Right lung (tissue), 5 donors: ENCODE data around the gene TIE1. TPM values are rescaled to one million over a fixed set of nuclear protein-coding genes. Genes with fewer than 3 reads are reported as not detected.

Experiments
- DNase-seq, 2 donors: peaks; one replicate each; pipeline ENCODE4 v3.0.0-alpha.2; 2013
- polyA plus RNA-seq, 5 donors: library from polyadenylated mRNA; unstranded; fragments of 120-200 nt; gene quantifications; one replicate each; pipeline versions ENCODE4 v1.2.1 to v1.2.3, GENCODE V29; 2013; ENCODE audit warnings: inconsistent platforms in 1 of 5, low replicate concordance in 1 of 5; ENCODE audit not compliant: insufficient read length in 5 of 5, insufficient read depth in 1 of 5

The TIE1 gene
- polyA plus RNA-seq, 5 donors = 74.8 to 99.7 (median 89.7) TPM

DNA sequence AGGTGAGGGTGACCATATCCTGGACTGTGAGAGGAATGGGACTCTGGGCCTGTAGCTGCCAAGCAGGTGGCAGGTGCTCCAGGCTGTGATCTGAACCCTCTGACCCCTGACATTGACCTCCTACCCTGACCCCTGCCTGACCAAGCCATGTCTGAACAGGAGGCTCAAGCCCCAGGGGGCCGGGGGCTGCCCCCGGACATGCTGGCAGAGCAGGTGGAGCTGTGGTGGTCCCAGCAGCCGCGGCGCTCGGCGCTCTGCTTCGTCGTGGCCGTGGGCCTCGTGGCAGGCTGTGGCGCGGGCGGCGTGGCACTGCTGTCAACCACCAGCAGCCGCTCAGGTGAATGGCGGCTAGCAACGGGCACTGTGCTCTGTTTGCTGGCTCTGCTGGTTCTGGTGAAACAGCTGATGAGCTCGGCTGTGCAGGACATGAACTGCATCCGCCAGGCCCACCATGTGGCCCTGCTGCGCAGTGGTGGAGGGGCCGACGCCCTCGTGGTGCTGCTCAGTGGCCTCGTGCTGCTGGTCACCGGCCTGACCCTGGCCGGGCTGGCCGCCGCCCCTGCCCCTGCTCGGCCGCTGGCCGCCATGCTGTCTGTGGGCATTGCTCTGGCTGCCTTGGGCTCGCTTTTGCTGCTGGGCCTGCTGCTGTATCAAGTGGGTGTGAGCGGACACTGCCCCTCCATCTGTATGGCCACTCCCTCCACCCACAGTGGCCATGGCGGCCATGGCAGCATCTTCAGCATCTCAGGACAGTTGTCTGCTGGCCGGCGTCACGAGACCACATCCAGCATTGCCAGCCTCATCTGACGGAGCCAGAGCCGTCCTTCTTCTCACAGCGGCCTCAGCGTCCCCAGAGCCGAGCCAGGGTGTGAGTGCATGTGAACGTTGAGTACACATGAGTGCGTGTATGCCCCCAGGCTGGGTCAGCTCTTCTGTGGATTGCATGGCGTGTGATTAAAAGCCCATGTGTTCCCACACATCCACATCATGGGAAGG is 27.9 kb upstream of the TIE1 start:
- no peak for DNase-seq

DNA sequence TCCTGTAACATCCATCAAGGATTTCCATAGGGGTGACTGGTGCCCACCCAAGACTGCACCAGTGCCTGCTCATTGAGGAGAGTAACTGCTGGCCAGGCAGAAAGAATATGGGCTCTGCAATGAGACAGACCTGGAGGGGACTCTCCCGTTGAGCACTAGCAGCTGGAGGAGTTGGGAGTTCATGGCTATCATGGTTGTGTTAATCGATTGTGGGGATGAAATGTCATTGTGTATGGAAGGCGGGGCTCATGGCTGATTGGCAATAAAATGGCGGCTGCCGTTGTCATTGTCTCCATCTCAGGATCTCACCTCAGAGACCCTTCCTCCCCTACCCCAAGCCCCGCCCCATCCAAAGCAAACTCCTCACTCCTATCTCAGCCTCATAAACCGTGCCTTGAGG is 27.1 kb upstream of the TIE1 start:
- no peak for DNase-seq

DNA sequence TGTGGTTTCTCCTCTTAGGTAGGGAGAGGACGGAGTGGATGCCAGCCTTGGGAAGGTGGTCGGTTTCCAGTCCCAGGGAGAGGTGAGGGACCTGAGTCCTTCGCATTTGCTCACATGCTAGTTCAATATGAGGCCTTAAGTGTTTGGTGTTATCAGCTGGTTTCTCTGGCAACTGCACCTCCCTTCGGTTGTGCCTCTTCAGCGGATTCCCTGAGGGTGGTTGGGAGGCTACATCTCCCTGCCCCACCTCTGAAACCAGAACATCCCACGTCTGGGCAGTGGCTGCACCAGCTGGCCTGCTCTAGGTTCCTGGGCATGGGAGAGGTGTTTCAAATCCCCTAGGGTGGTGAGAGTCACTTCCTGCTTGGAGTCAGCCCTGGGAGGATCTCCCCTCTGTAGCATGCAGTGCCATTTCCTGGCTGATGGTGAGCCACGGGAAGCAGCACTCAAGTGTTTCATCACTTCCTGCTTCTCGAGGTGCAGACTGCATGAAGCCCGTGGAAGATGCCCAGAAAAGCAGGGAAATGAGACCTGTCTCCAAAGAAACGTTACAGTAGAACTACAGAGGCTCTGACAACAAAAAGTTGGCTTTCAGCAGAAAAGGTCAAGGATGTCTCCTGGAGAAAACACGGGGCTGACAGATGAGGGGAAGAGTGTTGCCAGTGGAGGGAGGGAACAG is 26.5 kb upstream of the TIE1 start:
- peak in 1 of 2 donors; percentile 17 for DNase-seq

DNA sequence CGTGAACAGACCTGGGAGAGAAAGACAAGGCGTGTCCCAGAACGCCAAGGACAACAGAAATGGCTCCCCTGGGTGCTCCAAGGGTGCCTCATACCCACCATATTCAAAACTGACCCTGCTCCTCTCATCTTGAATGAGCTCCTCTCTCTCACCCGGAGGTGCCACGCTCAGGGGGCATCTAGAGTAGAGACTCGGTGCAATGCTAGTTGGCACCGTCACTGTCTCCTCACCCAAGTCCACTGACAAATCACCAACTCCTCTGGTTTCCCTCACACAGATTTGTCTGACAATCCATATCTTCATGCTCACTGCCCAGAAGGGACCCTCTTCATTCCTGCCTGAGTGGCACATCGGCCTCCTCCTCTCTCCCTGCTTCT is 26.0 kb upstream of the TIE1 start:
- no peak for DNase-seq

DNA sequence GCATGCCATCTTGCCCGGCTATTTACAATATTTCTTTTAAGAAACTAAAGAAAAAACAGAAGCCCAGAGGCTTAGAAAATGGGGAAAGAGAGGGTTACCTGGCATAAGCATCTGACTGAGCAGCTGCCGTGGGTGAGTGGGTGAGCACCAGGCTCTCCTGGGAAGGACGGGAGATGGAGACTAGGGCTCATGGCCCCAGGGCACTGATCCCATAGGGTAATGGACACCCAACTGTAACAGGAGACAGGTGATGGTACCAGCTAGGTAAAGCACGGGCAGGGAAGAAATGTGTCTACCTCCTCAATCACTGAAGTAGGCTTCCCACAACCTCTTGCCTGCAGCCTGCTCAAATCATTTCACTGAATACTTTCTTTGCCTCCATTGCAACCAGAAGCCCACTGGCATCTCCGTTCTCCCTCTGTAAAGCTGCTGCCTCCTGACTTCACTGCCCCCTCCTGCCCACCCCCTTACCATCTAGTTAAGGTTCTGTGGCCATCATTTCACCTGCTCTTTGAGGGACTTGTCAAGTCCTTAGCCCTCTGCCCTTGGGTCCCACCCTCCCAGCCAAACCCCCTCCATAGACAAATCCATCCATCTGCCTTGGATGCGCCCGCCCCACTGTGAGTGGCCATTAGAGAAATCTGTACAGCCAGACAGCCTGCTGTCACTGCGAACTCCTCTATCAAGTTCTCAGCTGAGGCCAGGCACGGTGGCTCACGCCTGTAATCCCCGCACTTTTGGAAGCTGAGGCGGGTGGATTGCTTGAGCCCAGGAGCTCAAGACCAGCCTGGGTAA is 24.8 kb upstream of the TIE1 start:
- DNase-seq = no peak

DNA sequence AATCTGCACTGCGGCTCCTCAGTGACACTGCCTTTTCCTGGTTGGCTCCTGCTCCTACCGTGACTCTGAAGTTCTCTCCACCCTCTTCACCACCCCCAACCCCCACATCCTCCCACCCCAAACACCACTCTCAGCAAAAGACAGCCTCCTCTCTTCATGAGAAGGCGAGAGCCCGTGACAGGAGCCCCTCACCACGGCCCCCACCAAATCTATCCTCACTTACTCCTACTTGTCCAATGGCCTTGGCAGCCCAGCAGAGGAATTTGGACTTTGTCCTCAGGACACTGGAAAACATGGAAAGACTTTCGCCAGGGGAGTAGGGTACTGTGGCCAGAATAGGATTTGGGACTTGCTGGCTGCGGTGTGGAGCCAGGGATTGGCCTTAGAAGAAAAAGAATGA is 24.1 kb upstream of the TIE1 start:
- DNase-seq = no peak

DNA sequence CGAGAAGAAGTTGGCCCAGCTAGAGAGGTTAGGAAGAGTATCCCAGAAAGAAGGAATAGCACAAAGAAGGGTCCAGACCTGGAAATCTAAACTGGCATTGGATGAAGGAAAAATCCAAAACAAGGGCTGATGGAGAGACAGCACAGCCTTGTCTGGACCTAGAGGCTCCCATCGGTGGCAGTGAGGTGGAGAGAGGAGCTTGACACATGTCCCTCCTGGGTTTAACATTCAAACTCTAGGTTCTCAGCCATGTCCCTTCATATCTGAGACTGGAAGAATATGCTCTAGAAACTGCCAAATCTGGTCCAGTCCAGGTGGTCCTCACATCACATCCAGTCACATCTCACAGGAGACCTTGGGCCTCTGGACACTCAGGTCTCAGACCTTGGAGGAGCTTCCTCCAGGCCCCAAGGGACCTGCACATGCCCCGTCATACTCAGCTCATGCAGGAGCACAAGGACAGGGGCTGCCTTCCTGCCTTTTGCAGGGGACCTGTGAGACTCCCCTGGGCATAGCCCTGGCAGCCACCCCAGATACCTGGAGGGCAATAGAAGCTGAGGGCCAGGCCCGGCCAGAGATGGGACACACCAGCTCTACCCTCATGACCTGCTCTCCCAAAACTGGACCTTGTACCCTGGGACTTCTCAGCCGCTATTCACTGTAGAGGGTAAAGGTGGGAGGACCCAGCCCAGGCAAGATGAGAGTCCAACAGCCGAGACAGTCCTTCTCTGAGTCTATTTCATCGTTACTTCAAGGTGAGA is 23.5 kb upstream of the TIE1 start:
- no peak for DNase-seq

DNA sequence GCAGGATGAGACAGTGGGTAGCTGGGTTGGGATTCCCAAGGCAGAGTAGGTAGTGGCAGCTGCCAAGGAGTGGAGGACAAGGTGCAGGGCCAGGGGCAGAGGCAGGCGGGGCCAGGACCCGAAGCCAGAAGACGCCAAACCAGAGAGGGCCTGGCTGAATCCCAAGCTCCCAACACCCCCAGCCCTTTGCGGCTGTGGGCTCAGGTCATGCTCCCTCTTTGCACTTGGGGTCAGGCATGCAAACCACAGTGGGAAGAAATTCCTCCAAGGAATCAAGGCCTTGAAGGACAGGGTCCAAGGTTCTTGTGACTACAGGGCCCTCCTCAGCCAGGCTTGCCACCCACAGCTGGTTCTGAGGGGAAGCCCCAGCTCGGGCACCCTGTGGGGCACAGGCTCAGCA is 21.6 kb upstream of the TIE1 start:
- no peak for DNase-seq

DNA sequence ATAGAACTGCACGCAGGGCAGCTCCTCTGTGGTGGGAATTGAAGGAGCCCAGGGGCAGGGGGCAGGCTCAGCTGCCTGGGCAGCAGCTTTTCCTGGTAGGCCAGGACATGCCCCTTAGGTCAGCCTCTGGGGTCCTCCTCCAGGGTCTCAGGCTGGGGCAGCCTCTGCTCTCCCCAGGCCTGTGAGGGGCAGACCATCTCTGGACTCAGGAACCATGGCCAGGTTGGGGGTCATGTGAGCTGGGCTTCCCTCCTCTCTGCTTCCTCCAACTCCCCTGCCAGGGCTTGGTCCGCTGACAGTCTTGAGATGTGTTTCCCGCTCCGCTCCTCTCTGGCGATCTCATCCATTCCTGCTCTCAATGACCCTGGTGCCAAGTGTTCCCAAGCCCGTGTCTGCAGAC is 21.1 kb upstream of the TIE1 start:
- no peak for DNase-seq

DNA sequence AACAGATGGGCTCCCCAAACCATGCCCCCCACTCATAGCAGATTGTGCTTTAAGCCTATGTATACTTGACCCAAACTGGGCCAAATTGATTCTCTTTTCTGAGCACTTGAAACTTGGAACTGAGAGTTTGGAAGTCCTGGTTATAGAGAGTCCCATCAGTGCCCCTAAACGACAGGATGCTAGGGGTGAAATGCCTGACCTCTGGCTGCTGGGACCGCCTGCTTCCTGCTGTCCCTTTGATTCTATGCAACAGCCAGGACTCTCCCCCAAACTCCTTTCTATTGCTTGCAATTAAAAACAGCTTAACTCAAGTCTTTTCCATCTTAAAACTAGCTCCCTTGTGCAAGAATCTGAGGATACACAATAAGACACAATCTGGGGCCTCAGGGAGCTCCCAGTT is 20.1 kb upstream of the TIE1 start:
- DNase-seq = no peak

DNA sequence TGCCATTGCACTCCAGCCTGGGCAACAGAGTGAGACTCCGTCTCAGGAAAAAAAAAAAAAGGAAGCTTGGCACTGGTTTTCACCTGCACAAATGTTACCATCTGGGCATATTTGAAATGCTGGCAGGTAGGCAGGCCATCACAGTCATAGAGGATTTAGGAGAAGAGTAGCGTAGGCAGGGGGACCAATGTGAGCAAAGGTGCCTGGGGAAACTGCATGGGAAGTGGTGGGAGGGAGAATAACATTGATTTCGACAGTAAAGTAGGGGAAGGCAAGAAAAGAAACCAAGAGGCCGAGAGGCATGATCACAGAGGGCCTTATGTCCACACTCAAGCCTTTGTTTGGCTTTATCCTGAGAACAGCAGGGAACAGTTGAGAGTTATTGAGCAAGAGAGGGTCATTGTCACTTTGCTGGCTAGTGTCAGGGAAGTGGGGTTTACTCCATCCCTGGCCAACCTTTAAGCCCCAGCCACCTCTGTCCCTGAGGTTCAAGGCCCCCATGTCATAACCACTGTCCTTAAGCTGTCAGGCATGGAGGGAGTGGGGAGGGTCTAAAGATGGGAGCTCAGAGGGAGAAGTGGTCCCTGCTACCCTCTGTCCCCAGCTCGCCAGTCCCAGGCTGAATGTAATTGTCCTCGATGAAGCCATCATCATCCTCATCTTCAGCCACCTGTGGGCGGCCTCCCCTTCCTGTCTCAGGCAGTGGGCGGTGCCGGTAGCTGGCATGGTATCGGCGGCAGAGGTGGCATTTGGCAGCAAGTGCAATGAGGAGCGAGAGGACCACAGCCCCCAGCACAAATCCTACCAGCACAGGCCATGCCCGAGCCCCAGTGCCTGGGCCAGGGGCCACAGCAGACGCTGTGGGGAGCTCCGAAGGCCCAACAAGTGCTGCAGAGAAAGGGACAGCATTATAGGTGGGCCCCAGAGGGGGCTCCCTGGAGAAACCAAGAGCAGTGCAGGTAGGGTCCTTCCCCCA is 18.3 kb upstream of the TIE1 start:
- no peak for DNase-seq

DNA sequence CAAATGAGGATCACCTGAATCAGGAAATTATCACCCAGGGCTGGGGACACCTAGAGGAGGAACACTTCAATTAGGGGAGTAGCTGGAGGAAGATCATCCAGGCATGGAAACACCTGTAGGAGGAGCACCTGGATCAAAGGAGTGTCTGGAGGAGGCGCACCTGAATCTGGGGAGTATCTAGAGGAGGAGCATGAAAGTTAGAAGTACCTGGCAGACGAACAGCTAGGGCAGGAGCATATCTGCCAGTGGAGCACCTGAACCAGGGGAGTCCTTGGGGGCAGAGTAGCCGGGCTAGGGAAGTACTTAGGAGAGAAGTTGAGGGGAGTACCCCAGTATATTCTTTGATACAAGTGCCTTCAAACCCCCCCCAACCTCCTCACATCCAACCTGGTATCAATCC is 16.7 kb upstream of the TIE1 start:
- DNase-seq = no peak

DNA sequence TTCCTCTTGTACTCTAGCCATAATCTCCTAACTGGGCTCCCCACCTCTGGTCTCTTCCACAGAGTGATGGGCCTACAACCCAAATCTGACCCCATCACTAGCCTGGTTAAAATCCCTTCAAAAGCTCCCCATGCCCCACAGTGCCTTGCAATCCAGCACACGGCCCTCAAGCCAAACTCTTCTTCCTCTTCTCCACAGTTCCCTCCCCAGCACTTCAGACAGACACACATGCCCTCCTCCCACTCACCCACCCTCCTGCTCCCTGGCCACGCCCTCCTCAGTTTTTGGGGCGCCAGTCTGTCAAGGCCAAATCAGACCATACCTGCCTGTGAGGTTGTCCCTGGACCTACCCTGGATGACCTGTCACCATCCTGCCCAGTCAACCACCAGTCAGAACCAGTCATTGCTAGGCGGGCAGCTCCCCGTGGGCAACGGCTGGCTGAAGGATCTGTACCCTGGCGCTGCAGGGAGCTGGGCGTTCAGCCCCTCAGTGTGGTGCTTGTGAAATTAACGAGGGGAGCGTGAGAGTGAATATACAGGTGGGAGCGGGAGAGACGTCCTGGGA is 16.2 kb upstream of the TIE1 start:
- DNase-seq = no peak

DNA sequence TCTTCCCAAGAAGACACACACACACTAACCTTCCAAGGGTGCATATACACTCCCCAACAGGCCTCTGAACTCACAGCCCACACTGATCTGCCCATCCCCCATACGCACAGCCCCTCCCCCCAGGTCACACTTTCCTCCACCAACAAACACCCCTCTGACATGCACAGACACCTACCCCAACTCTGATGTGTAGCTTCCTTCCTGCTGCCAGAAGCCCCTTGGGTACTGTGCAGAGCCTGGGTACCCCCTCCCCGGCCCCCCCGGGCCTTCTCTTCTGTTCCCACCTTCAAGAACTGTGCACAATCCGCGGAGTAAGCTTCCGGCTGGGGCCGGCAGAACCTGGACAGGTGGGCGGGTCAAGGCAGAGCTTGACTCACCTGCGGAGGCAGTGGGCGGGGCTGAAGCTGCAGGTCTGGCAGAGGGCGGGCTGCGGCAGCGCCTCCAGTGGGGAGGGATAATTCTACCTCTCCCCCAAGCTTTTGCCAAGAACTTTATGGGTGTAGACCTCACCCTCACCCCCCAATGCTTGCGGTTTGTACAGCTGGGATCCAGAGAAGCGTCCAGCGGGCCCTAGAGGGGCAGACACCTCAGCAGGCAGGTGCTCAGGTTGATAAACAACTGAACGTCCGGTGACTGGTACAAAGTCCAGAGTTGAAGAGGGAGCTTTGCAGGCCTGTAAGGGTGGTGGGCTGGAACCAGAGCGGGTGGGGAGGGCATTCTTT is 15.4 kb upstream of the TIE1 start, which contains the start of gene C1orf210:
C1orf210 (minus strand) TSS at position 313 of the 722 bp plus-strand sequence. CDS start 2,311 bp downstream, outside the sequence.
- peak in 1 of 2 donors; percentile 56 for DNase-seq

DNA sequence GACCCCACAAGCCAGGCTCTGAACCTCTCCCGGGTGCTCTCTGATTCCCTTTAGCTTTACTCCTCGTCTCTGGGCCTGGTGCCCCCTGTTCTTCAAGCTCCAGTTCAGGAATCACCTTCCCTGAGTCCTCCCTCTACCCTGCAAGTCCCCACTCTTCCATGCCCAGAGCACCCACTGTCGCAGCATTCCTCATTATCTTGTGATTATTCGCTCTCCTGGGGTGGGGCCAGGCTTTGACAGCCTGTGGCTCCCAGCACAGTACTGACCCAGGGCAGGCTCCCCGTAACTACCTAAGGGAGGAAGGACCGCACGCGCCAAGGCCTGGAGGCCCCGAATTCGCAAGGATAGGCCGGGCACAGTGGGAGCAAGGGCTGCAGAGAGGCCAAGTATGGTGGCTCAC is 14.7 kb upstream of the TIE1 start:
- no peak for DNase-seq

DNA sequence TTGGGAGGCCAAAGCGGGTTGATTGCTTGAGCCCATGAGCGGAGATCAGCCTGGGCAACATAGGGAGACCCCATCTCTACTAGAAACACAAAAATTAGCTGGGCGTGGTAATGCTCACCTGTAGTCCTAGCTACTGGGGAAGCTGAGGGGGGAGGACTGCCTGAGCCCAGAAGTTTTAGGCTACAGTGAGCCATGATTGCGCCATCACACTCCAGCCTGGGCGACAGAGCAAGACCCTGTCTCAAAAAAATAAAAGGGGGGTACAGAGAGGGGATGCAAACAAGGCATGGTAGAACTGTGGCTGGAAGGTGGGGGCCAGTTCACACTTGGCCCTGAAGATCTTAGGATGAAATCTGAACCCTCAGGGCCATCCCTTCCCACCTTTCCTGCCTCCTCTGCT is 14.2 kb upstream of the TIE1 start:
- DNase-seq = no peak

DNA sequence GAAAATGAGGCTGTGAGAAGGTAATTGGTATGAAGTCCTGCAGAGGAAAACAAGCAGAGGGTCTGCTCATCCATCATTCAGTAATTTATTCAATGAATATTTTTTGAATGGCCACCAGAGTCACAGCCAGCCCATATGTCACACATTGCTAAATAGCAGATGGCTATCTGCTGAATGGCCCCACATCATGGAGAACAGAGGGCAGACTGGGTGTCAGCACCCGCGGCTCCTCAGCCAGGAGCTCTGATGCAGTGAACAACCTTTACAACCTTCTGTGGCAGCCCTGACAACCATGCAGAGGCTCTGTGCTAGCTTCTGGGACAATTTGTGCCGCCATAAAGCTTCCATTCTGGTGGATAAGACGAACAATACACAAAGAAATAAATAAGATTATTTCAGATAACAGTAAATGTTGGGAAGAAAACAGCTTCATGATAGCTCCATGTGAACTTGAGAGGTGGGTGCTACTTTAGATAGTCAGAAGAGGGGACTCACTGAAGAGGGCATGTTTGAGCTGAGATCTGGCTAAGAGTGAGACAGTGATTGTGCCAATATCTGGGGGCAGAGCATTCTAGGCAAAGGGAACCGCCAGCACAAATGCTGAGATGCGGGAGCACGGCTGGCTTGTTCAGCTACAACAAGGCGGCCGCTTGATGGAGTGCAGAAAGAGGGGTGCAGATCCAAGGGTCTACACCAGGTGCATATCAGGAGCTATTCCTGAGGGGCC is 12.6 kb upstream of the TIE1 start:
- DNase-seq = no peak
